NCI-H82 (cell line): Measurements from ENCODE around the gene GNAQ.

Experiments used
- DNase-seq: peaks from one replicate; lab custom pipeline; 2025; lab: John Stamatoyannopoulos, UW

GNAQ gene

GRCh38 chr9:77974434-77974833 is 57.2 kb downstream of the GNAQ start:
- no peak for DNase-seq

GRCh38 chr9:77969083-77969482 is 62.5 kb downstream of the GNAQ start:
- DNase-seq = no peak

GRCh38 chr9:77968506-77968905 is 63.1 kb downstream of the GNAQ start:
- DNase-seq = no peak

GRCh38 chr9:77966718-77967117 is 64.9 kb downstream of the GNAQ start:
- no peak for DNase-seq

GRCh38 chr9:77965445-77966123 is 66.0 kb downstream of the GNAQ start:
- DNase-seq = no peak

- no peak for DNase-seq
These were observed 67.4 kb downstream of the GNAQ start for GRCh38 chr9:77964258-77964657.

GRCh38 chr9:77961541-77961940 is 70.1 kb downstream of the GNAQ start:
- no peak for DNase-seq

- DNase-seq = peak; percentile 76
These were observed 71.1 kb downstream of the GNAQ start for GRCh38 chr9:77960356-77961153.

- no peak for DNase-seq
These were observed 71.8 kb downstream of the GNAQ start for GRCh38 chr9:77959803-77960202.

GRCh38 chr9:77957652-77958051 is 74.0 kb downstream of the GNAQ start:
- DNase-seq = no peak

- no peak for DNase-seq
These were observed 75.1 kb downstream of the GNAQ start for GRCh38 chr9:77956555-77956954.

GRCh38 chr9:77954666-77955015 is 77.0 kb downstream of the GNAQ start:
- no peak for DNase-seq

- DNase-seq = no peak
These were observed 77.5 kb downstream of the GNAQ start for GRCh38 chr9:77954013-77954665.

GRCh38 chr9:77953590-77953989 is 78.0 kb downstream of the GNAQ start:
- DNase-seq = peak; percentile 40

GRCh38 chr9:77952635-77953328 is 78.8 kb downstream of the GNAQ start:
- DNase-seq = peak; percentile 47

GRCh38 chr9:77951369-77951768 is 80.2 kb downstream of the GNAQ start:
- DNase-seq = no peak

- peak; percentile 27 for DNase-seq
These were observed 81.7 kb downstream of the GNAQ start for GRCh38 chr9:77949751-77950436.

- peak; percentile 28 for DNase-seq
These were observed 84.0 kb downstream of the GNAQ start for GRCh38 chr9:77947651-77948050.

GRCh38 chr9:77946969-77947620 is 84.5 kb downstream of the GNAQ start:
- DNase-seq = peak; percentile 77

GRCh38 chr9:77946296-77946695 is 85.3 kb downstream of the GNAQ start:
- no peak for DNase-seq

GRCh38 chr9:77945798-77946197 is 85.8 kb downstream of the GNAQ start:
- no peak for DNase-seq
